Activated T-helper 2 cell treated with anti-CD3 and anti-CD28 coated beads, Interferon-gamma antibody, Interleukin-2, Interleukin-4, amounts not matched to agents 10 μg/mL and 5 μg/mL and 100 μg/mL, durations not matched to agents 14 hours and 24 hours and 36 hours (primary cell): ENCODE measurements around the gene RAB29. TPM values are rescaled to one million over a fixed set of nuclear protein-coding genes. Genes with fewer than 3 reads are reported as not detected.
"Not testable (repeated sequence)": the region's sequence is repeated elsewhere in the genome, so short reads cannot be mapped to it uniquely, and the experiment has no call there.

ENCODE experiments used
- DNase-seq: peaks from one replicate; pipeline ENCODE4 v3.0.0; 2021; ENCODE audit warnings: low spot score
- H3K27ac Mint-ChIP-seq: one replicate; pipeline ENCODE4 v1.8.0; 2021; ENCODE audit warnings: mixed read lengths
- H3K27me3 Mint-ChIP-seq: one replicate; pipeline ENCODE4 v1.8.0; 2021; ENCODE audit warnings: low read depth, mixed read lengths
- H3K36me3 Mint-ChIP-seq: one replicate; pipeline ENCODE4 v1.8.0; 2021; ENCODE audit warnings: low read depth, mixed read lengths
- H3K4me1 Mint-ChIP-seq: one replicate; pipeline ENCODE4 v1.8.0; 2021; ENCODE audit warnings: low read depth, mixed read lengths
- H3K4me3 Mint-ChIP-seq: one replicate; pipeline ENCODE4 v1.8.0; 2021; ENCODE audit warnings: low read depth, mild to moderate bottlenecking, moderate library complexity, mixed read lengths
- H3K9me3 Mint-ChIP-seq: one replicate; pipeline ENCODE4 v1.8.0; 2021; ENCODE audit warnings: mixed read lengths
- intact Hi-C: fragments of 100-400 bp; cut with micrococcal nuclease; formaldehyde crosslinking; loops from one replicate; pipeline ENCODE4 v1.15.1; 2023
- total RNA-seq: library from RNA; stranded (reverse); gene quantifications from 2 replicates; pipeline ENCODE4 v1.2.3, GENCODE V29; 2022

The RAB29 gene, protein sequence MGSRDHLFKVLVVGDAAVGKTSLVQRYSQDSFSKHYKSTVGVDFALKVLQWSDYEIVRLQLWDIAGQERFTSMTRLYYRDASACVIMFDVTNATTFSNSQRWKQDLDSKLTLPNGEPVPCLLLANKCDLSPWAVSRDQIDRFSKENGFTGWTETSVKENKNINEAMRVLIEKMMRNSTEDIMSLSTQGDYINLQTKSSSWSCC
- 26.2 and 26.7 TPM in 2 replicates for total RNA-seq

DNA sequence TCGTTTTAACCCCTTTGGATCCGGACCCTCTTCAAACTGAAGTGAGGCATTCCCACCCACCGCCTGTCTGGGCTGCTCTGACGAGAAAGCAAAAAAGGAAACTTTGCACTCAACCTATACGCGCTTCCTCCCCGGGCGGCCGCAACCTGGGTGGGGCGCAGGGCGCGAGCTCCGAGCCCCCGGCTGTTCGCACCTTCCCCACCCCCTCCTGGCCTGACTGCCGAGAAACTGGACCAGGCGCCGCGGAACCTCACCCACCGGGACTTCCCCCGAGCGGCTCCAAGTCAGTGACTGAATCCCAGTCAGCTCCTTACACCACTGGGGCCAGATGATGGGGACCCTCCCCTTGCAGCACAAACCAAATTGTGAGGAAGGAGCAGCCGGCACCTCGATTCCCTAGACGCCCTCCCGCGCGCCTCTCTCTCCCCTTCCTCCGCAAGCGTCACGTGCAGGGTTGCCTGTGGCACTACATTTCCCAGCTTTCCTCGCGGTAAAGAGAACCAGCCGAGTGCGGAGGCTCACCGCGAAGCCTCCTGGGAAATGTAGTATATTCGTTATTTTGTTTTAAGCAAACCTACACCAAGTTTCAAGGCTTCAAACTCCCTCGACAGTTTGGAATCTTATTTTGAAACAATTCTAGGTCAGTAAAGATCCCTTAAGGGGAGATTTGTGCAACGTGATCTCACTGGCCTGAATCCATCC, at the start of gene RAB29:
TSS of gene RAB29 (minus strand) at position 468 of the 702 bp plus-strand sequence. CDS start 526 bp downstream, outside the sequence.
- intact Hi-C loops, result loop anchor here (2.0 kb wide), 1 partner anchor 56 kb away; no protein-coding TSS in a partner anchor
- H3K9me3 Mint-ChIP-seq, result no peaks in the 10 kb centered on the region
- H3K4me3 Mint-ChIP-seq, result peak within 1 kb of the TSS; percentile 96
- peaks cover 51% of the 10 kb centered on the region for H3K4me1 Mint-ChIP-seq
- peaks cover 4% of the 10 kb centered on the region for H3K27me3 Mint-ChIP-seq
- H3K36me3 Mint-ChIP-seq, result peaks cover 35% of the 10 kb centered on the region
- peak; percentile 81 for DNase-seq
- H3K27ac Mint-ChIP-seq, result peak within 1 kb of the TSS; percentile 93

DNA sequence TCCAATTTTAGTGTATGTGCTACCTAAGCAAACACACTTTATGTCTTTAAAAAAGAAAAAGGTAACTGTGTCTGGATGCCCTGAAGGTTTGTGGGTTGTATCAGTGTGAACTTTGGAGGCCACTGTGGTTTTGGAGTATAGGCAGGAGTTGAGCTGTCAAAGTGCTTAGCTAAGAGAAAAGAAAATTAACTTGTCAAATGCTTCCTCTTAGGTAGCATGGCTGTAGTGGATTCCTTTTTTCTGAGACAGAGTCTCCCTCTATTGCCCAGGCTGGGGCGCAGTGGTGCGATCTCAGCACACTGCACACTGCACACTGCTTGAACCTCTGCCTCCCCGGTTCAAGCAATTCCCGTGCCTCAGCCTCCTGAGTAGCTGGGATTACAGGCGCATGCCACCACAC, 48.9 kb upstream of the RAB29 start:
- Mint-ChIP-seq H3K36me3 (peaks cover 9% of the 10 kb centered on the region), H3K9me3 (peaks cover 10% of the 10 kb centered on the region), H3K4me3 (no peak overlapping the region), H3K27ac (peak overlapping the region; percentile 63), H3K27me3 (no peaks in the 10 kb centered on the region), H3K4me1 (peaks cover 32% of the 10 kb centered on the region)
- no peak for DNase-seq
- intact Hi-C loops, result no loop called here

DNA sequence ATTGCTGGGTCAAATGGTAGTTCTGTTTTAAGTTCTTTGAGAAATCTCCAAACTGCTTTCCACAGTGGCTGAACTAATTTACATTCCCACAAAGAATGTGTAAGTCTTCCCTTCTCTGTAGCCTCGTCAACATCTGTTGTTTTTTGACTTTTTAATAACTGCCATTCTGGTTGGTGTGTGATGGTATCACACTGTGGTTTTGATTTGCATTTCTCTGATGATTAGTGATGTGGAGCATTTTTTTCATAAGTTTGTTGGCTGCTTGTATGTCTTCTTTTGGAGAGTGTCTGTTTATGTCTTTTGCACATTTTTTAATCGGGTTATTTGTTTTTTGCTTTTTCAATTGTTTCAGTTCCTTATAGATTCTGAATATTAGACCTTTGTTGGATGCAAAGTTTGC, 48.0 kb upstream of the RAB29 start:
- not testable (repeated sequence) for H3K27me3 Mint-ChIP-seq, DNase-seq, H3K36me3 Mint-ChIP-seq
- intact Hi-C loops, result loop anchor here (1.0 kb wide), 1 partner anchor 10 kb away; the partner anchor contains the start of gene SLC41A1
- Mint-ChIP-seq H3K27ac (peak overlapping the region; percentile 36), H3K4me1 (peaks cover 32% of the 10 kb centered on the region), H3K9me3 (peaks cover 10% of the 10 kb centered on the region), H3K4me3 (peak overlapping the region; percentile 28)

DNA sequence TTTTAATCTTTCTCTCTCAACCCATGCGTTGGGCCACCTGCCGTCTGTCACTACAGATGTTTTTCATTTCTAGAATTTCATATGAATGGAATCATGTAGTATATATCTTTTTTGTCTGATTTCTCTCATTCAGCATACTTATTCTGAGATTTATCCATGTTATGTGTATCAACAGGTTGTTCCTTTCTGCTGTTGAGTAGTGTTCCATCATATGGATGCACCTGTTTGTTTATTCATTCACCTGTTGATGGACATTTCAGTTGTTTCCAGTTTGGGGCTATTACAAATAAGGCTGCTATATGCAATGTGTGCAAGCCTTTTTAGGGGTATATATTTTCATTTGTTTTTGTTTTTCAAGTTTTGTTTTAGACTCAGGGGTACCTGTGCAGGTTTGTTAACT, 47.1 kb upstream of the RAB29 start:
- Mint-ChIP-seq H3K27ac (no peak overlapping the region), H3K4me1 (peaks cover 32% of the 10 kb centered on the region), H3K27me3 (no peaks in the 10 kb centered on the region), H3K36me3 (peaks cover 9% of the 10 kb centered on the region), H3K4me3 (no peak overlapping the region), H3K9me3 (peaks cover 10% of the 10 kb centered on the region)
- intact Hi-C loops, result no loop called here
- DNase-seq, result no peak

DNA sequence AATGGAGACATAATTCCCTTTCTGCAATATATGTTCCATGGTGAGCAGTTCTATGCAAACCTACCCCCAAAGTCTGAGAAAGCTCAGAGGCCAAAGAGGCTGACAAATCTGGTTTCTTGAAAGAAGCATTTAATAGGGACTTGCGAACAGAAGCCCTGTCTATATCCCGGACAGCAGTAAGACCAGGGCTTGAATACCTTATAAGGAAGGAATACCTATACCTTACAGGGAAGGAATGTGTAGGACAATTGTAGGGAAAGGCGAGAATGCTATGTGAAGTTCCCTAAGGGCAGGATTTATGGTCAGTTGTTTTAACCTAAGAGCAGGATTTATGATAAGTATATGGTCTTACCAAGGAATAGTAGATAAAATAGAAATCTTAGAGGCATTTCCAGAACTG, 42.7 kb upstream of the RAB29 start:
- Mint-ChIP-seq H3K9me3 (peaks cover 3% of the 10 kb centered on the region), H3K4me1 (peaks cover 22% of the 10 kb centered on the region), H3K36me3 (no peaks in the 10 kb centered on the region), H3K27ac (no peak overlapping the region), H3K27me3 (no peaks in the 10 kb centered on the region), H3K4me3 (no peak overlapping the region)
- intact Hi-C loops, result no loop called here
- DNase-seq, result no peak

DNA sequence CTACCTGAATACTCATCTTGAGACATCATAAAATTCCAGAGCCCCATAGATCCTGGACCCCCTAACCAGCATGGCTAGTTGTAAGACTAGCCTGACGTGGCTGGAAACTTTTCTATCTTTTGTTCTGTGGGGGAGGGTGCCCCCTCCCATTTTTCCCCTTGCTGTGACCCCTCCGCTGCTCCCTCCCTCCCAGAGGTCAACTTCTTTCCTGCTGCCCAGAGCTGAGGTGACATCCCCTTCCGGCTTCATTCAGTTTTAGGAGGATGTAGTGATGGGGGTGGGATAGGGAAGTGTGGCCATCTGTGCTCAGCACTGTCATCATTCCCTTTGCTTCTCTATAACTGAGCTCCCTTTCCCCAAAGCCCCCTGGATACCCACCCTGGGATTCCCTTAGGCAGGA, 42.1 kb upstream of the RAB29 start:
- H3K27ac Mint-ChIP-seq, result no peak overlapping the region
- H3K36me3 Mint-ChIP-seq, result no peaks in the 10 kb centered on the region
- no peak for DNase-seq
- intact Hi-C loops, result no loop called here
- H3K4me3 Mint-ChIP-seq, result no peak overlapping the region
- peaks cover 3% of the 10 kb centered on the region for H3K9me3 Mint-ChIP-seq
- peaks cover 17% of the 10 kb centered on the region for H3K4me1 Mint-ChIP-seq
- H3K27me3 Mint-ChIP-seq, result no peaks in the 10 kb centered on the region

DNA sequence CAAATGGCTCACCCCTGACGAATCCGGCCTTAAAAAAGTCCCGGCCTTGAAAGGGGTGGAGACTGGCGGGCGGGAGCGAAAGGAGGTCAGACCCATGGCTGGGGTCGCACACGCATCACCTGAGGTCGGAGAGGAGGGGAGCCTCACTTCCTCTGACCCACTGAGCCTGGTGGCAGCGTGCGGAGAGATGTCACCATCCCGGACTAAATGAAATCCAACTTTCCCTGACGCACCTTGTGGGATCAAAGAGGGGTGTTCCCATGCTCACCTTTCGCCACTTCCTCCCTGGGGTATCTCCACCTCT, 38.4 kb upstream of the RAB29 start:
- Mint-ChIP-seq H3K27ac (peak overlapping the region; percentile 86), H3K27me3 (no peaks in the 10 kb centered on the region), H3K4me1 (peaks cover 40% of the 10 kb centered on the region), H3K36me3 (peaks cover 21% of the 10 kb centered on the region), H3K9me3 (no peaks in the 10 kb centered on the region), H3K4me3 (peak overlapping the region; percentile 90)
- intact Hi-C loops, result loop anchor here (1.0 to 5.0 kb wide), 4 partner anchors 10 to 65 kb away; partner anchors contain the start of gene PM20D1
- no peak for DNase-seq

DNA sequence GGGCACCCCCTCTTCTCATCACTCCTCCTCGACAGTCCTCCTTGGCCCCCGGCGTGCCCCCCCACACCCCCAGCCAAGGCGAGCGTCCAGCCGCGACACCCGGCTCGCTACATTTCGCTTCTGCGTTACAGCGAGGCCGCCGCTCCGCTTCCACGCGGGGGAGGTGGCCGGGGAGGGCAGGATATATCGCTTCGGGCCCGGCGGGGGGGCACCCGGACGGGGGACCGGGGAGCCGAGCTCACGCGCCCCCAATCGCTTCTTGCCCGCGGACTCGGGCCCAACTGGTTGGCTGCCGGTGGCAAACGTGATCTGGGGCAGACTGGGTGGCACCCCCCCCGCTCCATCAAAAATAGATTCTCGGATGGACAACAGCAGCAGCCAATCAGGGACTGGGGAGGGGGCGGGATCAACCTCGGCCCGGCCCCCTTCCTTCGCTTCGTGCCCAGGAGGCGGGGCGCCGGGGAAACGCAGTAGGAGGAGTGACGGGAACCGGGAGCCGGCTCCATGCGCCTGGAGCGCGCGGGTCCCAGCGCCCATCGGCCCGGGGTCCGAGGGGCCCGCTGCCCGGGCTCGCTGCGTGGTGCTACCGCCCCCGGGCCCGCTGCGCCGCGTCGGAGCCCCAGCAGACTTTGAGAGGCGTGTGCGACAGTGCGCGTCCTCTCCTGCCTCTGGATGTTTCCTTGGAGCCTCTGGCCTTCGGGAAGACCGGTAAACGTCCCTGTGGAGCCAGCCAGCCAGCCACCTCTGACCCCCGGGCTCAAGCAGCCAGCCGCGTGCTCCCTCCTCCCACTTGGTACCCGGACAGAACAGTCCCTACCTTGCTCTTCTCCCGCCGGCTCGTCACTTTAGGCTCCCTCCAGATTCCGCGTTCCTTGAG, 37.8 kb upstream of the RAB29 start, which contains the start of gene SLC41A1:
TSS of gene SLC41A1 (minus strand) at position 321 of the 877 bp plus-strand sequence. CDS start 2,757 bp downstream, outside the sequence.
- intact Hi-C loops, result loop anchor here (1.0 to 5.0 kb wide), 4 partner anchors 10 to 64 kb away; partner anchors contain the start of gene PM20D1
- H3K4me1 Mint-ChIP-seq, result peaks cover 45% of the 10 kb centered on the region
- H3K36me3 Mint-ChIP-seq, result peaks cover 27% of the 10 kb centered on the region
- peak within 1 kb of the TSS; percentile 93 for H3K4me3 Mint-ChIP-seq
- no peaks in the 10 kb centered on the region for H3K27me3 Mint-ChIP-seq
- DNase-seq, result peak; percentile 83
- H3K27ac Mint-ChIP-seq, result peak within 1 kb of the TSS; percentile 86
- H3K9me3 Mint-ChIP-seq, result no peaks in the 10 kb centered on the region

DNA sequence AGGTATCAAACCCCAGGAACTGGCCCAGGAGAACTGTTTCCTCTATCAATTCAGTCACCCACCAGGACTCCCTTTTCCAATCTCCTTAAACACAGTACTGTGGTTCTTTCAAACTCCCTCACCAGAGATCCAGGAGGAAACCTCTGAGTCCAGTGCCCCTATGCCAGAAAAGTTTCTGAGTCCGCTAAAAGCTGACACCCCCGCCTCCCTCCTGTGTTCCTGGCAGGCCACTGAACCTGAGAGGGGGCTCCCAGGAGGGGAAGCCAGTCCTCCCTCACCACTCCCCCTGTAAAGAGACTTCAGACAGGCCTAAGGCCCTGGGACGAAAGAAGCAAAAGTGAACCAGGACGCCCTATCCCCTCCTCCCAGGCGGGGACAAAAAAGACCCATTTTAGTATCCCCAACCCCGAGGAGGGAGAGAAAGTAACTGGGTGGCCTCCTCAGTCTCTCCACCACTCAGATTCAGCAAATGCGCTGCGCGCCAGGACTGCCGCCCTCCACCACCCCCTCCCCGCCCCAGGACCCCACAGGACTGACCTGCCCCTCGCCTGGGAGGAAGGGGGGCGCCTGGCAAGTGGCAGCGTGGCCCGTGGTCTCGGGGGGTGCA, 37.1 kb upstream of the RAB29 start:
- Mint-ChIP-seq H3K27ac (peak overlapping the region; percentile 82), H3K36me3 (peaks cover 31% of the 10 kb centered on the region), H3K4me3 (peak overlapping the region; percentile 93), H3K9me3 (no peaks in the 10 kb centered on the region), H3K27me3 (no peaks in the 10 kb centered on the region), H3K4me1 (peaks cover 45% of the 10 kb centered on the region)
- intact Hi-C loops, result loop anchor here (2.0 to 5.0 kb wide), 2 partner anchors 40 to 64 kb away; partner anchors contain the start of gene PM20D1
- DNase-seq, result no peak

DNA sequence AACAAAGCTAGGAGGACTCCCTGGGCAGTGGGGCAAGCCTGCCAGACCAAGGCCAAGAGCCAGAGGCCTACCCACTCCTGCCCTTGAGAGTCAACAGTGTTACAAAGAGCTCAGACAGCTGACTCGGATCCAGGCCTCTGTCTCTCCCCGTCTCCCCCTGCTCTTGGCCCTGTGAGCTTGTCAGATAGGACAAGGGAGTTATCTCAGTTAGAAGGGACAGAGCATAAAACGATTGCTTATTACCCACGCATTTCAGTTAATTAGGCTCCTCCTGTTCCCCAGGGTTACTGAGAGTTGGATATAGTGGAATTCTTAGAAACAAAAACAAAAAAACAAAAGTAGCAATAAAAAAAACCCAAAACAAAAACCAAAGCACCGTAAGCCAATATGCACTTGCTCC, 36.4 kb upstream of the RAB29 start:
- no peaks in the 10 kb centered on the region for H3K27me3 Mint-ChIP-seq
- no peak for DNase-seq
- no peaks in the 10 kb centered on the region for H3K9me3 Mint-ChIP-seq
- H3K27ac Mint-ChIP-seq, result peak overlapping the region; percentile 20
- peaks cover 36% of the 10 kb centered on the region for H3K36me3 Mint-ChIP-seq
- peak overlapping the region; percentile 93 for H3K4me3 Mint-ChIP-seq
- intact Hi-C loops, result loop anchor here (2.0 to 5.0 kb wide), 2 partner anchors 41 to 63 kb away; partner anchors contain the start of gene PM20D1
- H3K4me1 Mint-ChIP-seq, result peaks cover 52% of the 10 kb centered on the region

DNA sequence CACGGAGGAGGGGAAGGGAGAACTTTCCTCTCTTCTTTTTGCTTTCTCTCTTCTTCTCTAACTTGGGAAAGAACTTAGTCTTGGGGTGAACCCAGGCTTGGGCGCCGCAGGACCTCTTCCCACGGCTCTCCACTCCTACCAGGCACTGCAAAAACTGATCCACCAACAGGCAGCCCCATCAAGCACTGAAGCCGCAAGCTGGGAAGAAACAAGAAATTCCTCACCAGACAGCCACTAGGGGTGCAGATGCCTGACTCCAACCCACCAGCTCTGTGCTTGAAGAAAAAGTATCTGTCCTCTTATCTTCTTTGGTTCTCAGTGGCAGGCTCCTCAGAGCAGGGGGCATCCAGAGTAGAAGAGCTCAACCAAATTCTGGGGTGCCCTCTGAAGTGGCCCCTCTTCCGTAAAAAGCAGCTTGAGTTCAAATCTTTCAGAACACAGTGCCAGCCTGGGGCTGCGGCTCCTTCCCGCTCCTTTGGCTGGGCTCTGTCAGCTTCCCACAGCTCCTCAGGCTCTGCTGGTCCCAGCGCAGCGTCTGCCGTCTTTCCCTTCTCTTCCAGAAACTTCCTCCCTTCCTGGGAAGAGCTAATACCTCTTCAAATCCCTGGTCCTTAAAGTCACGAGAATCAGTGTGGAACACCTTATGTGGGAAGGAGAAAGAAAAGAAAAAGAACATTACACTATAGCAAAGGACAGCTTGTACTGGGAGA, 35.3 kb upstream of the RAB29 start:
- Mint-ChIP-seq H3K27me3 (no peaks in the 10 kb centered on the region), H3K36me3 (peaks cover 43% of the 10 kb centered on the region), H3K27ac (no peak overlapping the region), H3K4me3 (peak overlapping the region; percentile 93), H3K9me3 (no peaks in the 10 kb centered on the region), H3K4me1 (peaks cover 62% of the 10 kb centered on the region)
- no peak for DNase-seq
- intact Hi-C loops, result loop anchor here (5.0 kb wide), 1 partner anchor 42 kb away; the partner anchor contains the start of gene PM20D1
